Measurements from ENCODE around the gene POLR2J2.
"Not testable (repeated sequence)": the region's sequence is repeated elsewhere in the genome, so short reads cannot be mapped to it uniquely, and the experiment has no call there.

Gene POLR2J2

DNA sequence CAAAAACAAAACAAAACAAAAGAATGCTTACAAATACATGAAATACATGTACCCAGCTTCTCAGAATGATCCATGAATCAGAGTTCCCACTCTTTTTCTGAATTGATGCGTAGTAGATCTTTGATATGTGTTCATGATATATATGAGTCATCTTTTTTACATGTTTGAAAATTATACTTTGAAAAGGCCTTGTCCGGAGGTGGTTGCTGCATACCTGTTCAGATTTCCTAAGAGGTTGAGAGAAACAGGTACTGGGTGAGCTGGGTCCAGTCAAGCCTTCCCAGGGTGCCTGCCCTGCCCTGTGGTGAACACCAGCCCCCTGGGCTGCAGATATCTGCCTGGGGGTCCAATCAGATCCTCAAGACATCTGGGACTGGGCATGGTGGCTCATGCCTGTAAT is 4.1 kb upstream of the POLR2J2 start:
- H3K18ac ChIP-seq (ENCODE audit: low read length); H3K79me1 ChIP-seq (ENCODE audit: low read depth, low read length); H4K91ac ChIP-seq (ENCODE audit: low read depth, low read length, poor library complexity); H2AK5ac ChIP-seq (ENCODE audit: low read depth, low read length); H3K14ac ChIP-seq (ENCODE audit: low read length); H3K4me2 ChIP-seq (ENCODE audit: insufficient read depth, low read length, poor library complexity, severe bottlenecking); H3K27me3 ChIP-seq (ENCODE audit: control insufficient read depth in 3 of 3, insufficient read depth in 3 of 3, low read depth in 1 of 3, low read length in 3 of 3); H2AFZ ChIP-seq (ENCODE audit: low read length); H2BK15ac ChIP-seq (ENCODE audit: low read length); H2BK120ac ChIP-seq (ENCODE audit: low read depth, low read length); H2BK5ac ChIP-seq (ENCODE audit: low read length); H2BK12ac ChIP-seq (ENCODE audit: low read length); H3K23ac ChIP-seq (ENCODE audit: low read depth, low read length, poor library complexity); H3K36me3 ChIP-seq (replicated peaks in 1 of 2; ENCODE audit: control insufficient read depth in 2 of 2, insufficient read depth in 2 of 2, low read length in 2 of 2); H3K4me3 ChIP-seq (ENCODE audit: low read length in 2 of 2); H4K8ac ChIP-seq (ENCODE audit: low read depth, low read length); H3K9me3 ChIP-seq (replicated peaks in 1 of 2; ENCODE audit: control insufficient read depth in 2 of 2, insufficient read depth in 1 of 2, low read depth in 1 of 2, low read length in 2 of 2); H3K4me1 ChIP-seq (ENCODE audit: control insufficient read depth in 2 of 2, insufficient read depth in 1 of 2, low read depth in 1 of 2, low read length in 2 of 2); H3K4ac ChIP-seq (ENCODE audit: low read length); DNase-seq (ENCODE audit: low spot score); H3K27ac ChIP-seq (replicated peaks; ENCODE audit: low read length); H3K9ac ChIP-seq (ENCODE audit: low read depth, low read length, poor library complexity): not testable (repeated sequence)
- no CpG with 5 or more reads among the region's 2 CpGs for WGBS, 2 donors (ENCODE audit: extremely low coverage in 2 of 2, insufficient read length in 2 of 2, insufficient replicate concordance in 1 of 2)

- not testable (repeated sequence) for H3K9ac ChIP-seq (ENCODE audit: low read depth, low read length, poor library complexity); H3K27ac ChIP-seq (replicated peaks; ENCODE audit: low read length); H3K79me1 ChIP-seq (ENCODE audit: low read depth, low read length); H2BK12ac ChIP-seq (ENCODE audit: low read length); H3K4ac ChIP-seq (ENCODE audit: low read length); H3K23ac ChIP-seq (ENCODE audit: low read depth, low read length, poor library complexity); H2BK5ac ChIP-seq (ENCODE audit: low read length); H2AK5ac ChIP-seq (ENCODE audit: low read depth, low read length); H3K9me3 ChIP-seq (replicated peaks in 1 of 2; ENCODE audit: control insufficient read depth in 2 of 2, insufficient read depth in 1 of 2, low read depth in 1 of 2, low read length in 2 of 2); H3K14ac ChIP-seq (ENCODE audit: low read length); H4K91ac ChIP-seq (ENCODE audit: low read depth, low read length, poor library complexity); H2BK120ac ChIP-seq (ENCODE audit: low read depth, low read length); H3K4me2 ChIP-seq (ENCODE audit: insufficient read depth, low read length, poor library complexity, severe bottlenecking); H2AFZ ChIP-seq (ENCODE audit: low read length); H2BK15ac ChIP-seq (ENCODE audit: low read length); H3K4me3 ChIP-seq (ENCODE audit: low read length in 2 of 2); H3K4me1 ChIP-seq (ENCODE audit: control insufficient read depth in 2 of 2, insufficient read depth in 1 of 2, low read depth in 1 of 2, low read length in 2 of 2); H3K27me3 ChIP-seq (ENCODE audit: control insufficient read depth in 3 of 3, insufficient read depth in 3 of 3, low read depth in 1 of 3, low read length in 3 of 3); DNase-seq (ENCODE audit: low spot score); H4K8ac ChIP-seq (ENCODE audit: low read depth, low read length); H3K18ac ChIP-seq (ENCODE audit: low read length); H3K36me3 ChIP-seq (replicated peaks in 1 of 2; ENCODE audit: control insufficient read depth in 2 of 2, insufficient read depth in 2 of 2, low read length in 2 of 2)
- WGBS, 2 donors (ENCODE audit: extremely low coverage in 2 of 2, insufficient read length in 2 of 2, insufficient replicate concordance in 1 of 2), result no CpG with 5 or more reads among the region's 9 CpGs
Measured at GRCh38 chr7:102673447-102674067, 2.1 kb upstream of the POLR2J2 start.

GRCh38 chr7:102671956-102672307 is 469 bp upstream of the POLR2J2 start:
- not testable (repeated sequence) for H3K4me2 ChIP-seq (ENCODE audit: insufficient read depth, low read length, poor library complexity, severe bottlenecking); H3K18ac ChIP-seq (ENCODE audit: low read length); H3K4ac ChIP-seq (ENCODE audit: low read length); H3K27ac ChIP-seq (replicated peaks; ENCODE audit: low read length); DNase-seq (ENCODE audit: low spot score); H3K4me1 ChIP-seq (ENCODE audit: control insufficient read depth in 2 of 2, insufficient read depth in 1 of 2, low read depth in 1 of 2, low read length in 2 of 2); H3K14ac ChIP-seq (ENCODE audit: low read length); H3K23ac ChIP-seq (ENCODE audit: low read depth, low read length, poor library complexity); H3K36me3 ChIP-seq (replicated peaks in 1 of 2; ENCODE audit: control insufficient read depth in 2 of 2, insufficient read depth in 2 of 2, low read length in 2 of 2); H2BK120ac ChIP-seq (ENCODE audit: low read depth, low read length); H2BK15ac ChIP-seq (ENCODE audit: low read length); H3K9me3 ChIP-seq (replicated peaks in 1 of 2; ENCODE audit: control insufficient read depth in 2 of 2, insufficient read depth in 1 of 2, low read depth in 1 of 2, low read length in 2 of 2); H2BK12ac ChIP-seq (ENCODE audit: low read length); H3K27me3 ChIP-seq (ENCODE audit: control insufficient read depth in 3 of 3, insufficient read depth in 3 of 3, low read depth in 1 of 3, low read length in 3 of 3); H2AK5ac ChIP-seq (ENCODE audit: low read depth, low read length); H4K8ac ChIP-seq (ENCODE audit: low read depth, low read length); H2BK5ac ChIP-seq (ENCODE audit: low read length); H4K91ac ChIP-seq (ENCODE audit: low read depth, low read length, poor library complexity); H3K4me3 ChIP-seq (ENCODE audit: low read length in 2 of 2); H3K9ac ChIP-seq (ENCODE audit: low read depth, low read length, poor library complexity); H3K79me1 ChIP-seq (ENCODE audit: low read depth, low read length)
- peak overlapping the region; percentile 45 for H2AFZ ChIP-seq (ENCODE audit: low read length)
- no CpG with 5 or more reads among the region's 9 CpGs for WGBS, 2 donors (ENCODE audit: extremely low coverage in 2 of 2, insufficient read length in 2 of 2, insufficient replicate concordance in 1 of 2)

DNA sequence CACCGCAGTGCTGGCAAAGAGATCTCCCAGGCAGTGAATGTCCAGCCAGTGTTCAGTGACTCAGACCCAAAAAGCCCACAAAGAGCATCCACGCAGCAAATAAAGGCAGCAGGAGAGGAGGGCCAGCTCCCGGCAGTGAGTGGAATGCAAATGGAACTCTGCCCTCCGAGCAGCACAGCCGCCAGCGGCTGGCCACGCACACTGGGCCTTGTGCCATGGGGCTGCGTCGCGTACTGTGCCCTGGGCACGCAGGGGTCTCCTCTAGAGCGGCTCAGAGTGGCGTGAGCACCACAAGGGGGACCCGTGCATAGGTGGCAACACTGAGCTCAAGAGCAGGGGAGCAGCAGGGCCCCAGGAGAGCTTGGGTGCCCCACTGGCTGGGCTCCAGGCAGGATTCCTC is 3.9 kb downstream of the POLR2J2 start:
- WGBS, 2 donors (ENCODE audit: extremely low coverage in 2 of 2, insufficient read length in 2 of 2, insufficient replicate concordance in 1 of 2), result no CpG with 5 or more reads among the region's 14 CpGs
- not testable (repeated sequence) for H3K9me3 ChIP-seq (replicated peaks in 1 of 2; ENCODE audit: control insufficient read depth in 2 of 2, insufficient read depth in 1 of 2, low read depth in 1 of 2, low read length in 2 of 2); H3K27ac ChIP-seq (replicated peaks; ENCODE audit: low read length); H2AFZ ChIP-seq (ENCODE audit: low read length); H3K4me2 ChIP-seq (ENCODE audit: insufficient read depth, low read length, poor library complexity, severe bottlenecking); DNase-seq (ENCODE audit: low spot score); H3K4me3 ChIP-seq (ENCODE audit: low read length in 2 of 2); H3K23ac ChIP-seq (ENCODE audit: low read depth, low read length, poor library complexity); H2BK5ac ChIP-seq (ENCODE audit: low read length); H3K4ac ChIP-seq (ENCODE audit: low read length); H2AK5ac ChIP-seq (ENCODE audit: low read depth, low read length); H4K8ac ChIP-seq (ENCODE audit: low read depth, low read length); H3K9ac ChIP-seq (ENCODE audit: low read depth, low read length, poor library complexity); H2BK120ac ChIP-seq (ENCODE audit: low read depth, low read length); H3K27me3 ChIP-seq (ENCODE audit: control insufficient read depth in 3 of 3, insufficient read depth in 3 of 3, low read depth in 1 of 3, low read length in 3 of 3); H3K36me3 ChIP-seq (replicated peaks in 1 of 2; ENCODE audit: control insufficient read depth in 2 of 2, insufficient read depth in 2 of 2, low read length in 2 of 2); H3K14ac ChIP-seq (ENCODE audit: low read length); H2BK15ac ChIP-seq (ENCODE audit: low read length); H2BK12ac ChIP-seq (ENCODE audit: low read length); H3K79me1 ChIP-seq (ENCODE audit: low read depth, low read length); H4K91ac ChIP-seq (ENCODE audit: low read depth, low read length, poor library complexity); H3K18ac ChIP-seq (ENCODE audit: low read length); H3K4me1 ChIP-seq (ENCODE audit: control insufficient read depth in 2 of 2, insufficient read depth in 1 of 2, low read depth in 1 of 2, low read length in 2 of 2)

All from neuronal stem cell (in vitro differentiated cells).